GM12892 (cell line): Measurements from ENCODE around the gene SCAPER.

ENCODE experiments used
- POLR2A ChIP-seq: IDR thresholded peaks from 2 replicates; pipeline ENCODE4 v1.6.1; 2011; ENCODE audit warnings: low read depth, low read length, control low read depth
- TAF1 ChIP-seq: IDR thresholded peaks from 2 replicates; pipeline ENCODE4 v1.6.1; 2011; ENCODE audit warnings: low read depth, mild to moderate bottlenecking, control low read depth, low read length, borderline replicate concordance

DNA sequence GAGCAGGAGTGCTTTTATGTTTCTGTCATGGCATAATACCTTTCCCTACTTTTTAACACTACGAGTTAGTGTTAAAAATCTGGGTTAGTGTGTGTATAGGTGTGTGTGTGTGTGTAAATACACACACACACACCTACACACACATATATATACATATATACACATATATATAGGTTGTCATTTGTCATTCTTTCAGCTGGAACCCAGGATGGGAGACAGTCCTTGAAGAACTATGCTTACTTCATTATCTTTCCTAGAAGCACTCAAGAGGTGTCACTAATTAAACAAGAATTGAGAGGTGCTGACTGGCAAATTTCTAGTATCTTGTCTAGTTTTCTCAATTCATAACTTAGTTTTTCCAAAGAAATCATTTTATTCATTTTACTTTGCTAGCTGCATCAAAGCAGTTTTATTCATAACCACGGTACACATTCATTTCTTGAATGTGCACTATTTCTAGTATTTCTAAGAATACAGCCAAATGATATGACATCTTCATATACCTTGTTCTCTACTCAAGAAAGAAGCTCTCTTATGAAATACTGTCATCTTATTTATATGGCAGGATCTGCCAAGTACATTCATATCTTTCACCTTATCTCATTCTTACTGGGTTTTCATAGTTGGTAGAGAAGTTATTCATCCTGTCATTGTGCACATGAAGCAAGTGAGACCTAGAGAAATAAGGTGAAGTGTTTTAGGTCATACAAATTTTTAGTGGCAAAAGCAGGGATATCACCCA is 522.0 kb downstream of the SCAPER start:
- TF ChIP-seq TAF1 (no peak), POLR2A (no peak)
